Left ventricle myocardium inferior (tissue), 1 donor: ENCODE results near the gene ADGRL1. TPM values are rescaled to one million over a fixed set of nuclear protein-coding genes. Genes with fewer than 3 reads are reported as not detected.
"Not testable (repeated sequence)": the region's sequence is repeated elsewhere in the genome, so short reads cannot be mapped to it uniquely, and the experiment has no call there.

Experiments
- DNase-seq: peaks from one replicate; pipeline ENCODE4 v3.0.0-alpha.2; 2020
- H3K27ac ChIP-seq: fragments of 200-600 bp; replicated peaks from 2 replicates; pipeline ENCODE4 v1.8.0; 2021
- H3K27me3 ChIP-seq: fragments of 200-600 bp; 2 replicates; pipeline ENCODE4 v1.8.0; 2021; ENCODE audit warnings: low read depth
- H3K36me3 ChIP-seq: fragments of 200-600 bp; 2 replicates; pipeline ENCODE4 v1.8.0; 2021
- H3K4me1 ChIP-seq: fragments of 200-600 bp; 2 replicates; pipeline ENCODE4 v1.8.0; 2021
- H3K4me3 ChIP-seq: fragments of 200-600 bp; 2 replicates; pipeline ENCODE4 v1.8.0; 2021; ENCODE audit warnings: mild to moderate bottlenecking, moderate library complexity
- H3K9me3 ChIP-seq: fragments of 200-600 bp; replicated peaks from 2 replicates; pipeline ENCODE4 v1.8.0; 2021
- intact Hi-C: fragments of 100-400 bp; cut with micrococcal nuclease; formaldehyde crosslinking; loops from one replicate; pipeline ENCODE4 v1.11.0; 2022
- long read RNA-seq: library from polyadenylated mRNA; unstranded; transcript quantifications from one replicate; pipeline ENCODE4 v2.0.0, GENCODE V29; 2021
- total RNA-seq: library from RNA; stranded (reverse); fragmentation: NEBNext Ultra II Directional; extraction: Animal tissue kit (Norgen Biotek cat#: 25700); gene quantifications from one replicate; pipeline ENCODE4 v1.2.1, GENCODE V29; 2021
- TF ChIP-seq, protein P1 (sequence below): fragments of 200-600 bp; IDR thresholded peaks from 2 replicates; pipeline ENCODE4 v1.8.0; 2021; ENCODE audit warnings: antibody characterized with exemption, mild to moderate bottlenecking, borderline replicate concordance
- donor health status: DM: no; HTN: yes; CAD: no; lungs with severe emphysema.

The ADGRL1 gene
- total RNA-seq = 16.1 TPM
- long read RNA-seq, partial matches to known transcripts = 1 of 9 reads
- long read RNA-seq, other reads (novel, unspliced or antisense) = 8 of 9 reads

DNA sequence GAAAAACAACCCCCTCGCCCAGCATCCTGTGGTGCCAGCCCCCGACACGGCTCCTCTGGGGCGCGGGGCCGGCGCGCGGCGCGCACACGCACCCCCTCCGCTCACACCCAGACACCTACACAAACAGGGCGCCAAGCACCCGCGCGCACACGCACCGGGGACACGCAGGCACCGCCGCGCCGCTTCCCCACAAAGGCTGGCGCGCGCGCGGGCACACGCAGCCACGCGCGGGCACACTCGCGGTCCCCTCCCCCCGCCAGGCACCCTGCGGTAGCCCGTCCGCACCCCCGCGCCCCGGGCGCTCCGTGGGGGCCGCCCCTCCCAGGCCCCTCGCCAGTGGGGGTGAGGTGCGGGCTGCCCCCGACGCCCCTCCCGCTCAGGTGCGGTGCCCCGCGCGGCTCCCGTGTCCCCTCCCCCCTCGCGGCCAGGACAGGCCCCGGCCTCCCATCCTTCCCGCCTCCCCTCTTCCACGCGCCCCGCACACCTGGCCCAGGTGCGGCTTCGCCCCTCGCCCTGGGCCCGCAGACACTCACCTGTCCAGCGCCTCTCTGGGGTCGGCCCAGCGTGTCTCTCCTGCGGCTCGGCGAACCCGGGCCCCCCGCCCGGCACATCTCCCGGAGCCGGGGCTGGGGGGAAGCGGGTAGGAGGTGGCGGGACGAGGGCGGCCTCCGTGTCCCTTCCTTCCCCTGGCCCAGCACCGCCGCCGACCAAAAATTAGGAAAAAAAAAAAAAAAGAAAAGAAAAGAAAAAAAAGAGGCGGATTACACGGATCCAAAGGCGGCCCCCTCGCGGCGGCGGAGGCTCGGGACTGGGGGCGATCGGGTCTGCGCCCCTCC is at the start of gene ADGRL1:
ADGRL1 (minus strand) TSS at position 718 of the 836 bp plus-strand sequence. CDS start 22,567 bp downstream, outside the sequence.
- DNase-seq, intact Hi-C loops, H3K9me3 ChIP-seq, H3K36me3 ChIP-seq: not testable (repeated sequence)
- H3K4me1 ChIP-seq = peaks cover 28% of the 10 kb centered on the region
- peak within 1 kb of the TSS; percentile 80 for H3K27ac ChIP-seq
- H3K27me3 ChIP-seq = peaks cover 15% of the 10 kb centered on the region
- H3K4me3 ChIP-seq = peak within 1 kb of the TSS; percentile 72

DNA sequence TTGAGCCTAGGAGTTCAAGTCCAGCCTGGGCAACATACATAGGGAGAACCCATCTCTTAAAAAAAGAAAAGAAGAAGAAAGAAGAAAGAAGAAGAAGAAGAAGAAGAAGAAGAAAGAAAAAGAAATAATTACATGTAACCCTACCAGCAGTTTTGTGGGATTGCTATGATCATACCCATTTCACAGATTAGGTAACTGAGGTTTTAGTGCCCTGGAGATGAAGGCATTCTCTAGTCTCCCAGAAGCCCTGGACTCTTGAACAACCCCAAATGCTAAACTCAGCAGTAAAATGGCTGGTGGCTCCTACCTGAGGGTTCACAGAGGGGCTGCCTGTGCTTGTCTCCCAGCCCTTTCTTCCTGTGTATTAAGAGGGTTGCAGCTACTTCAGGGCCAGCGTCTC is 49.3 kb upstream of the ADGRL1 start:
- intact Hi-C loops, H3K27ac ChIP-seq, DNase-seq, H3K4me3 ChIP-seq, H3K36me3 ChIP-seq, H3K4me1 ChIP-seq, H3K9me3 ChIP-seq: not testable (repeated sequence)
- peaks cover 39% of the 10 kb centered on the region for H3K27me3 ChIP-seq

DNA sequence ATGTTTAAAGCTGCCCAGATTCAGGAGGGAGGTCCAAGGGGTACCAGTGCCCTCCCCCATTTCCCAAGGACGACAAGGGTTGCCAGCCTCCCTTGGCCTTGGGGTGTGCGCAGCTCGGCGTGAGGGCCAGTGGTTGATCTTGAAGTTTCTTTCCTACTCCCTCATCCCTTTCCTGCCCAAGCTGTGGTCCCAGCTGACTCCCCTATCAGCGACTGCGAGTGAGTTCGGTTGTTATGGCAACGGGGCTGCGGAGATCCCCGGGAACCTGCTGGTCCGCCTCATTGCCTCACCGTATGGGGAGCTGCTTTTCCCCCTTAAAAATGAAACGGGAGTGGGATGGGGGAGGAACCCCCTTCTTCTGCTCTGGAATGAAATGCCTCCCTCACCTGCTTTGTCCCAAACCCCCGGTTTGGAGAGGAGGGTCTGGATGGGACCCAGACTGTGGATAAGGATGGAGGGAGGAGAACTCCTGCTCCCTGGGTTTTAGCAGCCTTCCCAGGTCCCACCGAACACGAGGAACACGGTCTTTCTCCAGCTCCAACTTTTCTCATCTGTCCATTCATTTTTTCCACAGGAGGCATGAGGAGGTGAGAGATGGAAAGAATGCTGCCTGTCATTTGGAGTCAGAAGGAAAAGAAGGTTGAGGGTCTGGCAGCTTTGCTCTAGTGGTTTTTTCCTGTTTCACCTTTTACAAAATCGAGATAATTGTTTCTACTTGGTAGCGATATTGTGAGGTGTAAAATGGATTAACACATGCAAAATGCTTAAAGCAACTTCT is 48.0 kb upstream of the ADGRL1 start:
- H3K27me3 ChIP-seq = peaks cover 51% of the 10 kb centered on the region
- DNase-seq, H3K4me1 ChIP-seq, H3K36me3 ChIP-seq, H3K27ac ChIP-seq, H3K4me3 ChIP-seq, intact Hi-C loops, H3K9me3 ChIP-seq: not testable (repeated sequence)

DNA sequence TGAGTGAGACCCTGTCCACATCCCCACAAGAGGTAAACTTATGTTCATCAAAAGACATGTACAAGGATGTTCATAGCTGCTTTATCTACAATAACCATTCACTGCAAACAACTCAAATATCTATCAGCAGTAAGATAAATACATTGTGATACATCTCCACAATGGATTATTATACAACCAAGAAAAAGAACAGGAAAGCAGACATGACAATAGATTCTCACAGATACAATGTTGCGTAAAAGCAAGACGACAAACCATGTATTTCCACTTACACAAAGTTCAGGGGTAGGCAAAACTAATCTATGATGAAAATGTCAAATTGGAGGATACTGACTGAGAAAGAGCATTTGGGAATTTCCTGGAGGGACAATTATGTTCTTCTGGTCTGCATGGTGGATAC is 46.2 kb upstream of the ADGRL1 start:
- H3K4me3 ChIP-seq, DNase-seq, intact Hi-C loops, H3K36me3 ChIP-seq, H3K9me3 ChIP-seq, H3K27ac ChIP-seq: not testable (repeated sequence)
- peaks cover 68% of the 10 kb centered on the region for H3K27me3 ChIP-seq
- peaks cover 19% of the 10 kb centered on the region for H3K4me1 ChIP-seq

DNA sequence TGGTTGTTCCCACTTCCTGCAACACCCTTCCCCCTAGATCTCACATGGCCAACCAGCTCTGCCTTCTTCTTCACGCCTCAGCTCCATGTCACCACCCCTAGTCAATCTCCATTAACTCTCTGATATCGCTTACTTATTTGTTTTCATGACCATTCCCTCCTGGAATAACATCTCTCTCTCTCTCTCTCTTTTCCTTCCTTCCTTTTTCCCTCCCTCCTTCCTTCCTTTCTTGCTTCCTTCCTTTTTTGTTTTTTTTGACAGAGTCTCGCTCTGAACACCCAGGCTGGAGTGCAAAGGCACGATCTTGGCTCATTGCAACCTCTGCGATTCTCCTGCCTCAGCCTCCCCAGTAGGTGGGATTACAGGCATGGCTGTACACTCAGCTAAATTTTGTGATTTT is 44.9 kb upstream of the ADGRL1 start:
- Histone ChIP-seq H3K27ac (no peak overlapping the region), H3K36me3 (no peaks in the 10 kb centered on the region), H3K27me3 (peaks cover 75% of the 10 kb centered on the region), H3K4me3 (no peak overlapping the region), H3K9me3 (no peaks in the 10 kb centered on the region), H3K4me1 (peaks cover 19% of the 10 kb centered on the region)
- intact Hi-C loops = no loop called here
- TF ChIP-seq, protein P1, sequence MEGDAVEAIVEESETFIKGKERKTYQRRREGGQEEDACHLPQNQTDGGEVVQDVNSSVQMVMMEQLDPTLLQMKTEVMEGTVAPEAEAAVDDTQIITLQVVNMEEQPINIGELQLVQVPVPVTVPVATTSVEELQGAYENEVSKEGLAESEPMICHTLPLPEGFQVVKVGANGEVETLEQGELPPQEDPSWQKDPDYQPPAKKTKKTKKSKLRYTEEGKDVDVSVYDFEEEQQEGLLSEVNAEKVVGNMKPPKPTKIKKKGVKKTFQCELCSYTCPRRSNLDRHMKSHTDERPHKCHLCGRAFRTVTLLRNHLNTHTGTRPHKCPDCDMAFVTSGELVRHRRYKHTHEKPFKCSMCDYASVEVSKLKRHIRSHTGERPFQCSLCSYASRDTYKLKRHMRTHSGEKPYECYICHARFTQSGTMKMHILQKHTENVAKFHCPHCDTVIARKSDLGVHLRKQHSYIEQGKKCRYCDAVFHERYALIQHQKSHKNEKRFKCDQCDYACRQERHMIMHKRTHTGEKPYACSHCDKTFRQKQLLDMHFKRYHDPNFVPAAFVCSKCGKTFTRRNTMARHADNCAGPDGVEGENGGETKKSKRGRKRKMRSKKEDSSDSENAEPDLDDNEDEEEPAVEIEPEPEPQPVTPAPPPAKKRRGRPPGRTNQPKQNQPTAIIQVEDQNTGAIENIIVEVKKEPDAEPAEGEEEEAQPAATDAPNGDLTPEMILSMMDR = no peak
- DNase-seq = no peak

DNA sequence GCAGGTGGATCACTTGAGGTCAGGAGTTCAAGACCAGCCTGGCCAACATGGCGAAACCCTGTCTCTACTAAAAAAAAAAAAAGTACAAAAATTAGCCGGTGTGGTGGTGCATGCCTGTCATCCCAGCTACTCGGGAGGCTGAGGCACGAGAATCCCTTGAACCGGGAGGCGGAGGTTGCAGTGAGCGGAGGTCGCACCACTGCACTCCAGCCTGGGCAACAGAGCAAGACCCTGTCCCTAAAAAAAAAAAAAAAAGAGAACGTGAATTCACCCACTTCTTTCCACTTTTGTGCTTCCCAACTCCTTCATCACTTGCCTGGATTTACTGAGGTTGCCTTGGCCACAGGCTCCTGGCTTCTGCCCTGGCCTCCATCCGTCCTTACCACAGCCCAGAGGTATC is 44.3 kb upstream of the ADGRL1 start:
- H3K27ac ChIP-seq, H3K36me3 ChIP-seq, DNase-seq, intact Hi-C loops, H3K4me3 ChIP-seq, H3K9me3 ChIP-seq: not testable (repeated sequence)
- peaks cover 75% of the 10 kb centered on the region for H3K27me3 ChIP-seq
- peaks cover 19% of the 10 kb centered on the region for H3K4me1 ChIP-seq

DNA sequence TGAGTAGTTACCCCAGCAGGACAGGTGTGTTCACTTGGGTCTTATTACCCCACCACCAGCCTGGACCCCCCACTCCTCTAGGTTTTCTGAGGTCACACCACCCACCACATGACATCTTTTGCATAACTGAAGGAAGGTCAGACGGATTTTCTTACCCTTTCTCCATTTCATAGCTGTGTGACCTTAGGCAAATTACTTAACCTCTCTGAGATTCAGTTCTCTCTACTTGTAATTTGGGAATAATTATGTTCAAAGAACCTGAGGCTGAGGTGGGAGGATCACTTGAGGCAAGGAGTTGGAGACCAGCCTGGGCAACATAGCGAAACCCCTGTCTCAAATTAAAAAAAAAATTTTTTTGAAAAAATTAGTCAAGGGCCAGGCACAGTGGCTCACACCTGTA is 43.9 kb upstream of the ADGRL1 start:
- H3K36me3 ChIP-seq, H3K4me3 ChIP-seq, intact Hi-C loops, H3K9me3 ChIP-seq, H3K27ac ChIP-seq, DNase-seq: not testable (repeated sequence)
- Histone ChIP-seq H3K27me3 (peaks cover 73% of the 10 kb centered on the region), H3K4me1 (peaks cover 19% of the 10 kb centered on the region)

DNA sequence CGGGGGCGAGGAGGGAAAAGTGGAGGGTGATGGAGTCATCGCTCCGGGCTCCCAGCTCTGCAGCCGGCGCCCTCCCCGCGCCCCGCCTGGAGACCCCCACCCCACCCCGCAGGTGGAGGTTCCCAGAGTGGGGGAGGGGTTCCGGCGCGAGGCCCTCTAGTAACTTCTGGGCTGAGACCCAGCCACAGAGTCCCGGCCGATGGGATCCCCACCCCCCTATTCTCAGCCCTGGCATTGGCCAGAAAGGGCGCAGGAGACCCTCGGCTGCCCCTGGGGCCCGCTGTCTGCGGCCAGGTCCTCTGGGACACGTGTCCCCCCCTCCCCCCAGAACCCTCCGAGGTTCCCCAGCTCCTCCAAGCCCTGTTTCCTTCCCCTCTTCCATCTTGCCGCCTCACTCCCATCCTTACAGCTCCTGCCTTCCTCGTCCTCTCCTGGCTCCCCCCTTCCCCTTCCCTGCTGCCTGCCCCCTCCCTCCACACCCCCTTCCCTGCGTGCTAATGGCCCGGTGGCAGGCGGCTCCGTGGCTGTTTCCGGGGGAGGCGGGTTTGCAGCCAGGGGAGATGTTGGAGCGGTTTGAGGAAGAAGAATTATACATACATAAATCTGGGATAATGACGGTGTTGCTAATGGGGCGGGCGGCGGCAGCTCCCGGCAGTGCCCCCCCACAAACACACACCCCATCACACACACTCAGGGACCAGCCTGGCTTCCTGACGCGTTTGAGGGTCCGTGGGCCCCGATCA is 43.2 kb upstream of the ADGRL1 start:
- H3K36me3 ChIP-seq, H3K9me3 ChIP-seq, intact Hi-C loops, H3K27ac ChIP-seq, DNase-seq: not testable (repeated sequence)
- Histone ChIP-seq H3K4me1 (peaks cover 19% of the 10 kb centered on the region), H3K27me3 (peaks cover 67% of the 10 kb centered on the region), H3K4me3 (peak overlapping the region; percentile 68)
